Bronchial epithelial cell (primary cell): Measurements from ENCODE around the gene CBFA2T3. TPM values are rescaled to one million over a fixed set of nuclear protein-coding genes. Genes with fewer than 3 reads are reported as not detected.
A peak's percentile ranks its signal among the peaks of the same experiment; 100 is the strongest.

Experiments used
- DNase-seq: peaks from one replicate; pipeline ENCODE4 v3.0.0-alpha.2; 2010; ENCODE audit warnings: low read depth
- FAIRE-seq: peaks from 2 replicates; lab custom pipeline; 2011; peaks lifted over from hg19 to GRCh38; lab: Jason Lieb, UNC
- H3K27me3 ChIP-seq: 2 replicates; pipeline ENCODE4 v1.5.1; 2011; ENCODE audit warnings: low read length; ENCODE audit not compliant: control insufficient read depth, insufficient read depth
- H3K36me3 ChIP-seq: 2 replicates; pipeline ENCODE4 v1.5.1; 2011; ENCODE audit warnings: low read length; ENCODE audit not compliant: control insufficient read depth, insufficient read depth
- H3K4me3 ChIP-seq: 2 replicates; pipeline ENCODE4 v1.5.1; 2011; ENCODE audit warnings: mild to moderate bottlenecking, low read depth, low read length, control low read depth
- CTCF ChIP-seq: IDR thresholded peaks from 2 replicates; pipeline ENCODE4 v1.5.1; 2011; ENCODE audit warnings: mild to moderate bottlenecking, moderate library complexity, low read length, control low read depth, inconsistent platforms; ENCODE audit not compliant: insufficient read depth, severe bottlenecking
- total RNA-seq: library from RNA; depleted of rRNA; stranded (reverse); fragments of >200 nt; gene quantifications from 2 replicates; pipeline ENCODE4 v1.2.1, GENCODE V29; 2014

Gene CBFA2T3
- total RNA-seq, 1 donor from 2014 or later = 0.26 TPM

GRCh38 chr16:88904676-88905365, 72.2 kb downstream of the CBFA2T3 start:
- DNase-seq (peak; percentile 10), FAIRE-seq (no peak)
- Histone ChIP-seq H3K27me3 (no peaks in the 10 kb centered on the region), H3K4me3 (no peak overlapping the region), H3K36me3 (no peaks in the 10 kb centered on the region)
- TF ChIP-seq CTCF = no peak

- H3K27me3 ChIP-seq = no peaks in the 10 kb centered on the region
- no peak for FAIRE-seq
- H3K36me3 ChIP-seq = no peaks in the 10 kb centered on the region
- no peak for DNase-seq
- no peak overlapping the region for H3K4me3 ChIP-seq
- TF ChIP-seq CTCF = no peak
Measured at GRCh38 chr16:88903267-88903666, 73.7 kb downstream of the CBFA2T3 start.

DNA sequence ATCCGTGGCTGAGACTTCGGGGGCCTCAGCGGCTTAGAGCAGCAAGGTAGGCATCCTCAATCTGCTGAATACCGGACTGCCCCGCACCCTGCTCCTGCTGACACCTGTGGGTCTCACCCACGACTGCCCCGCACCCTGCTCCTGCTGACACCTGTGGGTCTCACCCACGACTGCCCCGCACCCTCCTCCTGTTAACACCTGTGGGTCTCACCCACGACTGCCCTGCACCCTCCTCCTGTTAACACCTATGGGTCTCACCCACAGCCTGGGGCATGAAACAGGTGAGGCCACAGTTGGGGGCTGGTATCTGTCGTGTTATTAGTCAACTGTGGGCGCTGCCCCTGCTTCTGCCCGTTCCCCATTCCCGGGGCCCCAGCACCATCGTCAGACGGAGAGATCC, 74.3 kb downstream of the CBFA2T3 start:
- DNase-seq (no peak), FAIRE-seq (no peak)
- Histone ChIP-seq H3K4me3 (no peak overlapping the region), H3K36me3 (no peaks in the 10 kb centered on the region), H3K27me3 (no peaks in the 10 kb centered on the region)
- no peak for TF ChIP-seq CTCF

- H3K4me3 ChIP-seq = no peak overlapping the region
- H3K27me3 ChIP-seq = no peaks in the 10 kb centered on the region
- no peak for FAIRE-seq
- TF ChIP-seq CTCF = no peak
- H3K36me3 ChIP-seq = no peaks in the 10 kb centered on the region
- DNase-seq = no peak
Measured at GRCh38 chr16:88901718-88902337, 75.2 kb downstream of the CBFA2T3 start.

DNA sequence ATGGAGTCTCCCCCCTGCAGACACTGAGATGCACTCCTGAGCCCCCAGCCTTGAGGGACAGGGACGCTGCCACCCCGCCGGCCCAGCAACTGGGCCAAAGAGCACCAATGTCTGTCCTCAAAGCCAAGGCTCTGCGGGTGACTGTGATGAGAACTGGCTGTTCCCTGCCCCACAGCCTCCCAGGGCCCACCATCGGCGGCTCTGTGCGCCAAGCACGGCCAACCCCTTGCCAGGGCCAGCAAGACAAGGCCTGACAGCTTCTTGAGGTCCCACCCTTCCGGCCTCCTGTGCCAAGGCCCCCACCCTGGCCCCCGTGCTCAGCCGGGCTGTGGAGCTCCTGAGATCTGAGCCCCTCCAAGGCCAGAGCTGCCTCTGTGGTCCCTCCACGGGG, 76.3 kb downstream of the CBFA2T3 start:
- no peaks in the 10 kb centered on the region for H3K36me3 ChIP-seq

More for the DNA sequence above, 76.3 kb downstream of the CBFA2T3 start:
- FAIRE-seq (no peak), DNase-seq (no peak)
- TF ChIP-seq CTCF = no peak
- no peaks in the 10 kb centered on the region for H3K27me3 ChIP-seq
- H3K4me3 ChIP-seq = no peak overlapping the region
